ENCODE data around the gene ABLIM2.

The ABLIM2 gene

GRCh38 chr4:8101213-8102075, 57.2 kb downstream of the ABLIM2 start:
- Histone ChIP-seq H3K4me3 (ENCODE audit: low read length in 2 of 2) (no peak overlapping the region), H3K4me1 (ENCODE audit: control insufficient read depth in 2 of 2, insufficient read depth in 2 of 2, low read length in 2 of 2) (peaks cover 0 to 13% of the 10 kb centered on the region in 2 donors), H3K27ac (ENCODE audit: low read depth in 2 of 2, low read length in 2 of 2) (peak overlapping the region in 1 of 2 donors; percentile 47), H3K9me3 (ENCODE audit: control insufficient read depth in 2 of 2, low read length in 2 of 2) (no peaks in the 10 kb centered on the region), H3K9ac (ENCODE audit: low read depth in 1 of 2, low read length in 2 of 2) (no peak overlapping the region), H3K27me3 (ENCODE audit: control insufficient read depth in 2 of 2, insufficient read depth in 2 of 2, low read length in 2 of 2) (no peaks in the 10 kb centered on the region), H3K36me3 (ENCODE audit: control insufficient read depth in 2 of 2, insufficient read depth in 2 of 2, low read length in 2 of 2) (no peaks in the 10 kb centered on the region)

GRCh38 chr4:8099981-8100464, 58.6 kb downstream of the ABLIM2 start:
- Histone ChIP-seq H3K4me1 (ENCODE audit: control insufficient read depth in 2 of 2, insufficient read depth in 2 of 2, low read length in 2 of 2) (peaks cover 0 to 13% of the 10 kb centered on the region in 2 donors), H3K9ac (ENCODE audit: low read depth in 1 of 2, low read length in 2 of 2) (no peak overlapping the region), H3K27ac (ENCODE audit: low read depth in 2 of 2, low read length in 2 of 2) (no peak overlapping the region), H3K36me3 (ENCODE audit: control insufficient read depth in 2 of 2, insufficient read depth in 2 of 2, low read length in 2 of 2) (no peaks in the 10 kb centered on the region), H3K4me3 (ENCODE audit: low read length in 2 of 2) (no peak overlapping the region), H3K27me3 (ENCODE audit: control insufficient read depth in 2 of 2, insufficient read depth in 2 of 2, low read length in 2 of 2) (no peaks in the 10 kb centered on the region), H3K9me3 (ENCODE audit: control insufficient read depth in 2 of 2, low read length in 2 of 2) (no peaks in the 10 kb centered on the region)

- Histone ChIP-seq H3K27me3 (ENCODE audit: control insufficient read depth in 2 of 2, insufficient read depth in 2 of 2, low read length in 2 of 2) (no peaks in the 10 kb centered on the region), H3K36me3 (ENCODE audit: control insufficient read depth in 2 of 2, insufficient read depth in 2 of 2, low read length in 2 of 2) (no peaks in the 10 kb centered on the region), H3K9ac (ENCODE audit: low read depth in 1 of 2, low read length in 2 of 2) (no peak overlapping the region), H3K4me3 (ENCODE audit: low read length in 2 of 2) (no peak overlapping the region), H3K27ac (ENCODE audit: low read depth in 2 of 2, low read length in 2 of 2) (no peak overlapping the region), H3K9me3 (ENCODE audit: control insufficient read depth in 2 of 2, low read length in 2 of 2) (peaks cover 0 to under 1% of the 10 kb centered on the region in 2 donors), H3K4me1 (ENCODE audit: control insufficient read depth in 2 of 2, insufficient read depth in 2 of 2, low read length in 2 of 2) (peaks cover 0 to 13% of the 10 kb centered on the region in 2 donors)
Measured at GRCh38 chr4:8098506-8098905, 60.1 kb downstream of the ABLIM2 start.

- Histone ChIP-seq H3K36me3 (ENCODE audit: control insufficient read depth in 2 of 2, insufficient read depth in 2 of 2, low read length in 2 of 2) (no peaks in the 10 kb centered on the region), H3K9ac (ENCODE audit: low read depth in 1 of 2, low read length in 2 of 2) (no peak overlapping the region), H3K27me3 (ENCODE audit: control insufficient read depth in 2 of 2, insufficient read depth in 2 of 2, low read length in 2 of 2) (no peaks in the 10 kb centered on the region), H3K27ac (ENCODE audit: low read depth in 2 of 2, low read length in 2 of 2) (no peak overlapping the region), H3K4me1 (ENCODE audit: control insufficient read depth in 2 of 2, insufficient read depth in 2 of 2, low read length in 2 of 2) (peaks cover 0 to 13% of the 10 kb centered on the region in 2 donors), H3K9me3 (ENCODE audit: control insufficient read depth in 2 of 2, low read length in 2 of 2) (peaks cover 0 to 4% of the 10 kb centered on the region in 2 donors), H3K4me3 (ENCODE audit: low read length in 2 of 2) (no peak overlapping the region)
Measured at GRCh38 chr4:8097721-8098345, 60.8 kb downstream of the ABLIM2 start.

- Histone ChIP-seq H3K4me3 (ENCODE audit: low read length in 2 of 2) (no peak overlapping the region), H3K4me1 (ENCODE audit: control insufficient read depth in 2 of 2, insufficient read depth in 2 of 2, low read length in 2 of 2) (peaks cover 0 to 13% of the 10 kb centered on the region in 2 donors), H3K27me3 (ENCODE audit: control insufficient read depth in 2 of 2, insufficient read depth in 2 of 2, low read length in 2 of 2) (no peaks in the 10 kb centered on the region), H3K9me3 (ENCODE audit: control insufficient read depth in 2 of 2, low read length in 2 of 2) (peaks cover 0 to 4% of the 10 kb centered on the region in 2 donors), H3K27ac (ENCODE audit: low read depth in 2 of 2, low read length in 2 of 2) (no peak overlapping the region), H3K9ac (ENCODE audit: low read depth in 1 of 2, low read length in 2 of 2) (no peak overlapping the region), H3K36me3 (ENCODE audit: control insufficient read depth in 2 of 2, insufficient read depth in 2 of 2, low read length in 2 of 2) (no peaks in the 10 kb centered on the region)
Measured at GRCh38 chr4:8097141-8097541, 61.5 kb downstream of the ABLIM2 start.

GRCh38 chr4:8096690-8097061, 61.9 kb downstream of the ABLIM2 start:
- Histone ChIP-seq H3K4me3 (ENCODE audit: low read length in 2 of 2) (no peak overlapping the region), H3K27me3 (ENCODE audit: control insufficient read depth in 2 of 2, insufficient read depth in 2 of 2, low read length in 2 of 2) (no peaks in the 10 kb centered on the region), H3K9me3 (ENCODE audit: control insufficient read depth in 2 of 2, low read length in 2 of 2) (peaks cover 0 to 4% of the 10 kb centered on the region in 2 donors), H3K27ac (ENCODE audit: low read depth in 2 of 2, low read length in 2 of 2) (no peak overlapping the region), H3K4me1 (ENCODE audit: control insufficient read depth in 2 of 2, insufficient read depth in 2 of 2, low read length in 2 of 2) (peaks cover 0 to 8% of the 10 kb centered on the region in 2 donors), H3K9ac (ENCODE audit: low read depth in 1 of 2, low read length in 2 of 2) (no peak overlapping the region), H3K36me3 (ENCODE audit: control insufficient read depth in 2 of 2, insufficient read depth in 2 of 2, low read length in 2 of 2) (no peaks in the 10 kb centered on the region)

GRCh38 chr4:8095956-8096689, 62.5 kb downstream of the ABLIM2 start:
- H3K4me1 ChIP-seq (ENCODE audit: control insufficient read depth in 2 of 2, insufficient read depth in 2 of 2, low read length in 2 of 2): peaks cover 0 to 4% of the 10 kb centered on the region in 2 donors
- H3K27ac ChIP-seq (ENCODE audit: low read depth in 2 of 2, low read length in 2 of 2): no peak overlapping the region
- H3K4me3 ChIP-seq (ENCODE audit: low read length in 2 of 2): no peak overlapping the region
- no peak overlapping the region for H3K9ac ChIP-seq (ENCODE audit: low read depth in 1 of 2, low read length in 2 of 2)
- H3K36me3 ChIP-seq (ENCODE audit: control insufficient read depth in 2 of 2, insufficient read depth in 2 of 2, low read length in 2 of 2): no peaks in the 10 kb centered on the region
- H3K27me3 ChIP-seq (ENCODE audit: control insufficient read depth in 2 of 2, insufficient read depth in 2 of 2, low read length in 2 of 2): no peaks in the 10 kb centered on the region
- H3K9me3 ChIP-seq (ENCODE audit: control insufficient read depth in 2 of 2, low read length in 2 of 2): peaks cover 0 to 4% of the 10 kb centered on the region in 2 donors

- no peak overlapping the region for H3K27ac ChIP-seq (ENCODE audit: low read depth in 2 of 2, low read length in 2 of 2)
Measured at GRCh38 chr4:8093587-8094274, 64.9 kb downstream of the ABLIM2 start.

GRCh38 chr4:8092282-8092681, 66.3 kb downstream of the ABLIM2 start:
- no peaks in the 10 kb centered on the region for H3K27me3 ChIP-seq (ENCODE audit: control insufficient read depth in 2 of 2, insufficient read depth in 2 of 2, low read length in 2 of 2)
- H3K4me1 ChIP-seq (ENCODE audit: control insufficient read depth in 2 of 2, insufficient read depth in 2 of 2, low read length in 2 of 2): peaks cover 11 to 18% of the 10 kb centered on the region in 2 donors
- no peak overlapping the region for H3K27ac ChIP-seq (ENCODE audit: low read depth in 2 of 2, low read length in 2 of 2)
- H3K36me3 ChIP-seq (ENCODE audit: control insufficient read depth in 2 of 2, insufficient read depth in 2 of 2, low read length in 2 of 2): no peaks in the 10 kb centered on the region
- H3K4me3 ChIP-seq (ENCODE audit: low read length in 2 of 2): no peak overlapping the region
- no peak overlapping the region for H3K9ac ChIP-seq (ENCODE audit: low read depth in 1 of 2, low read length in 2 of 2)
- peaks cover 0 to 4% of the 10 kb centered on the region in 2 donors for H3K9me3 ChIP-seq (ENCODE audit: control insufficient read depth in 2 of 2, low read length in 2 of 2)

More at GRCh38 chr4:8093587-8094274, 64.9 kb downstream of the ABLIM2 start:
- H3K9me3 ChIP-seq (ENCODE audit: control insufficient read depth in 2 of 2, low read length in 2 of 2): peaks cover 0 to 4% of the 10 kb centered on the region in 2 donors
- no peaks in the 10 kb centered on the region for H3K36me3 ChIP-seq (ENCODE audit: control insufficient read depth in 2 of 2, insufficient read depth in 2 of 2, low read length in 2 of 2)
- H3K27me3 ChIP-seq (ENCODE audit: control insufficient read depth in 2 of 2, insufficient read depth in 2 of 2, low read length in 2 of 2): no peaks in the 10 kb centered on the region
- H3K9ac ChIP-seq (ENCODE audit: low read depth in 1 of 2, low read length in 2 of 2): no peak overlapping the region
- H3K4me1 ChIP-seq (ENCODE audit: control insufficient read depth in 2 of 2, insufficient read depth in 2 of 2, low read length in 2 of 2): peaks cover 11 to 18% of the 10 kb centered on the region in 2 donors
- no peak overlapping the region for H3K4me3 ChIP-seq (ENCODE audit: low read length in 2 of 2)

All from mucosa of rectum (tissue), 2 donors.